Measurements from ENCODE around the gene KRT79.

DNA sequence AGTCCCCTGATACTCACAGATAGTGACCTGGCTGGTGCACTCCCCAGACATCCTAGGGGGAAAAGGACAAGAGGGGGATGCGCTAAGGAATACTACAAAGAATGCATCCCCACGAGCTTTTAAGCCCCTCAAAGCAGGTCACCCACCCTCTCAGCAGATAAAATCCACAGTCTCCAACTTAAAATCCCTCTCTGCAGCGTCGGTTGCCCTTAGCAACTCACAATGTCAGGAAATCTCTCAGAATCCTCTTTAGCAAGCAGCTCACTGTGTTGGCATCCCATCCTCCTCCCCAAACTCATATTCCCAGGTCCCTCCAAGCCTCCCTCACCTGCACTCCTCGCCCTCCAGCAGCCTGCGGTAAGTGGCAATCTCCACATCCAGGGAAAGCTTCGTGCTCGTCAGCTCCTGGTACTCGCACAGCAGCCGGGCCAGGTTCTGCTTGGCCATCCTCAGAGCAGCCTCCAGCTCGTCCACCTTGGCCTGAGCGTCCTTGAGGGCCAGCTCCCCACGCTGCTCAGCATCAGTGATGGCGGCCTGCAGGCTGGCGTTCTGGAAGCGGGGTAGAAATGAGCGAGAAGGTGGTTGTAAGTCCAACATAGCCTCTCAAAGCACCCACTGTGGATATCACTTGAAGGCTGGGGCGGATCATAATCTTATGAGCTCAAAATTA lies 5.5 kb upstream of the KRT79 start:
- TF ChIP-seq, protein P1, sequence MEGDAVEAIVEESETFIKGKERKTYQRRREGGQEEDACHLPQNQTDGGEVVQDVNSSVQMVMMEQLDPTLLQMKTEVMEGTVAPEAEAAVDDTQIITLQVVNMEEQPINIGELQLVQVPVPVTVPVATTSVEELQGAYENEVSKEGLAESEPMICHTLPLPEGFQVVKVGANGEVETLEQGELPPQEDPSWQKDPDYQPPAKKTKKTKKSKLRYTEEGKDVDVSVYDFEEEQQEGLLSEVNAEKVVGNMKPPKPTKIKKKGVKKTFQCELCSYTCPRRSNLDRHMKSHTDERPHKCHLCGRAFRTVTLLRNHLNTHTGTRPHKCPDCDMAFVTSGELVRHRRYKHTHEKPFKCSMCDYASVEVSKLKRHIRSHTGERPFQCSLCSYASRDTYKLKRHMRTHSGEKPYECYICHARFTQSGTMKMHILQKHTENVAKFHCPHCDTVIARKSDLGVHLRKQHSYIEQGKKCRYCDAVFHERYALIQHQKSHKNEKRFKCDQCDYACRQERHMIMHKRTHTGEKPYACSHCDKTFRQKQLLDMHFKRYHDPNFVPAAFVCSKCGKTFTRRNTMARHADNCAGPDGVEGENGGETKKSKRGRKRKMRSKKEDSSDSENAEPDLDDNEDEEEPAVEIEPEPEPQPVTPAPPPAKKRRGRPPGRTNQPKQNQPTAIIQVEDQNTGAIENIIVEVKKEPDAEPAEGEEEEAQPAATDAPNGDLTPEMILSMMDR (IDR thresholded peaks at IDR 0.05; ENCODE audit: poor library complexity, severe bottlenecking) = no peak
- TF ChIP-seq EZH2 (IDR thresholded peaks at IDR 0.05; ENCODE audit: borderline replicate concordance, insufficient read depth, low read length, poor library complexity, severe bottlenecking) = no peak
- TF ChIP-seq, protein P2, sequence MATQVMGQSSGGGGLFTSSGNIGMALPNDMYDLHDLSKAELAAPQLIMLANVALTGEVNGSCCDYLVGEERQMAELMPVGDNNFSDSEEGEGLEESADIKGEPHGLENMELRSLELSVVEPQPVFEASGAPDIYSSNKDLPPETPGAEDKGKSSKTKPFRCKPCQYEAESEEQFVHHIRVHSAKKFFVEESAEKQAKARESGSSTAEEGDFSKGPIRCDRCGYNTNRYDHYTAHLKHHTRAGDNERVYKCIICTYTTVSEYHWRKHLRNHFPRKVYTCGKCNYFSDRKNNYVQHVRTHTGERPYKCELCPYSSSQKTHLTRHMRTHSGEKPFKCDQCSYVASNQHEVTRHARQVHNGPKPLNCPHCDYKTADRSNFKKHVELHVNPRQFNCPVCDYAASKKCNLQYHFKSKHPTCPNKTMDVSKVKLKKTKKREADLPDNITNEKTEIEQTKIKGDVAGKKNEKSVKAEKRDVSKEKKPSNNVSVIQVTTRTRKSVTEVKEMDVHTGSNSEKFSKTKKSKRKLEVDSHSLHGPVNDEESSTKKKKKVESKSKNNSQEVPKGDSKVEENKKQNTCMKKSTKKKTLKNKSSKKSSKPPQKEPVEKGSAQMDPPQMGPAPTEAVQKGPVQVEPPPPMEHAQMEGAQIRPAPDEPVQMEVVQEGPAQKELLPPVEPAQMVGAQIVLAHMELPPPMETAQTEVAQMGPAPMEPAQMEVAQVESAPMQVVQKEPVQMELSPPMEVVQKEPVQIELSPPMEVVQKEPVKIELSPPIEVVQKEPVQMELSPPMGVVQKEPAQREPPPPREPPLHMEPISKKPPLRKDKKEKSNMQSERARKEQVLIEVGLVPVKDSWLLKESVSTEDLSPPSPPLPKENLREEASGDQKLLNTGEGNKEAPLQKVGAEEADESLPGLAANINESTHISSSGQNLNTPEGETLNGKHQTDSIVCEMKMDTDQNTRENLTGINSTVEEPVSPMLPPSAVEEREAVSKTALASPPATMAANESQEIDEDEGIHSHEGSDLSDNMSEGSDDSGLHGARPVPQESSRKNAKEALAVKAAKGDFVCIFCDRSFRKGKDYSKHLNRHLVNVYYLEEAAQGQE (IDR thresholded peaks at IDR 0.05; ENCODE audit: borderline replicate concordance) = no peak
- TF ChIP-seq TAF1 (IDR thresholded peaks at IDR 0.05; ENCODE audit: low read depth) = no peak
